AG04450 (cell line): ENCODE measurements around the gene LBR. TPM values are rescaled to one million over a fixed set of nuclear protein-coding genes. Genes with fewer than 3 reads are reported as not detected.

Experiments
- CTCF ChIA-PET: fragments of 300-600, 350-600 bp; formaldehyde crosslinking; extraction: SDS; loops from one replicate; lab custom pipeline; 2022; ENCODE audit warnings: antibody characterized with exemption, inconsistent platforms; lab: Charles Lee
- POLR2A ChIA-PET: fragments of 350-600 bp; formaldehyde crosslinking; extraction: SDS; loops from one replicate; lab custom pipeline; 2021; ENCODE audit warnings: antibody characterized with exemption, inconsistent platforms; lab: Yijun Ruan, JAX
- DNase-seq: peaks from one replicate; pipeline ENCODE4 v3.0.0-alpha.2; 2011; ENCODE audit warnings: low read depth, low spot score
- H3K27ac ChIP-seq: one replicate; pipeline ENCODE4 v1.5.1; 2012; ENCODE audit warnings: low read depth, low read length, control low read depth
- H3K27me3 ChIP-seq: one replicate; pipeline ENCODE4 v1.6.0; 2012; ENCODE audit warnings: low read length; ENCODE audit not compliant: control insufficient read depth, insufficient read depth
- H3K4me3 ChIP-seq: 2 replicates; pipeline ENCODE4 v1.5.1; 2011; ENCODE audit warnings: mild to moderate bottlenecking, low read depth, low read length, control low read depth
- H3K9me3 ChIP-seq: 2 replicates; pipeline ENCODE4 v1.5.1; 2012; ENCODE audit warnings: low read length; ENCODE audit not compliant: control insufficient read depth, insufficient read depth
- CTCF ChIP-seq: IDR thresholded peaks from 2 replicates; pipeline ENCODE4 v1.5.1; 2011; ENCODE audit warnings: low read depth, low read length, control low read depth, inconsistent platforms
- polyA minus RNA-seq: library from RNA; depleted of rRNA, polyadenylated mRNA; stranded (reverse); fragments of >200 nt; gene quantifications from 2 replicates; pipeline ENCODE4 v1.2.3, GENCODE V29; 2011; rRNA and poly(A)+ RNA removed
- polyA plus RNA-seq: library from polyadenylated mRNA; depleted of rRNA; stranded (reverse); fragments of >200 nt; gene quantifications from 2 replicates; pipeline ENCODE4 v1.2.3, GENCODE V29; 2011; rRNA removed

Gene LBR
- polyA plus RNA-seq: 35.9 and 44.5 TPM in 2 replicates
- 45.7 and 46.4 TPM in 2 replicates for polyA minus RNA-seq

- CTCF ChIA-PET: no interaction called here
- DNase-seq: no peak
- no peaks in the 10 kb centered on the region for H3K27me3 ChIP-seq
- H3K9me3 ChIP-seq: peaks cover 9% of the 10 kb centered on the region
- peak within 1 kb of the TSS; percentile 97 for H3K27ac ChIP-seq
- no peak for TF ChIP-seq CTCF
- H3K4me3 ChIP-seq: peak within 1 kb of the TSS; percentile 92
- POLR2A ChIA-PET: interaction anchor here (0.8 to 1.0 kb wide), 2 partner anchors 17 to 572 kb away, joined by 3 to 4 read pairs; partner anchors contain the start of gene SDE2
Measured at GRCh38 chr1:225427235-225428067, at the start of gene LBR. LBR (minus strand) TSS chr1:225428038; CDS start chr1:225424075, 3,963 bp downstream.

GRCh38 chr1:225477296-225477911 is 49.6 kb upstream of the LBR start:
- Histone ChIP-seq H3K9me3 (no peaks in the 10 kb centered on the region; the same call in 1 of the 2 replicates), H3K27ac (no peak overlapping the region), H3K27me3 (no peaks in the 10 kb centered on the region), H3K4me3 (no peak overlapping the region)
- TF ChIP-seq CTCF: no peak
- ChIA-PET POLR2A (no interaction called here), CTCF (interaction anchor here (1.0 to 5.6 kb wide), 4 partner anchors 293 to 510 kb away, joined by 5 to 102 read pairs (median 7); partner anchors contain the start of gene SRP9)
- no peak for DNase-seq

- Histone ChIP-seq H3K4me3 (no peak overlapping the region), H3K27me3 (no peaks in the 10 kb centered on the region), H3K9me3 (no peaks in the 10 kb centered on the region; the same call in 1 of the 2 replicates), H3K27ac (no peak overlapping the region)
- ChIA-PET CTCF (interaction anchor here (1.0 to 5.6 kb wide), 3 partner anchors 294 to 435 kb away, joined by 5 to 102 read pairs (median 9); partner anchors contain the start of gene SRP9), POLR2A (no interaction called here)
- no peak for TF ChIP-seq CTCF
- DNase-seq: no peak
Measured at GRCh38 chr1:225476538-225476988, 48.7 kb upstream of the LBR start.

GRCh38 chr1:225476100-225476511 is 48.3 kb upstream of the LBR start:
- CTCF ChIA-PET: interaction anchor here (0.6 to 5.6 kb wide), 12 partner anchors 294 to 1289 kb away, joined by 3 to 102 read pairs (median 9); partner anchors contain the start of genes SRP9 and TMEM63A
- no peaks in the 10 kb centered on the region; the same call in 1 of the 2 replicates for H3K9me3 ChIP-seq

More at GRCh38 chr1:225476100-225476511, 48.3 kb upstream of the LBR start:
- H3K27ac ChIP-seq: peak overlapping the region; percentile 12
- no peak for DNase-seq
- no peak for TF ChIP-seq CTCF
- H3K27me3 ChIP-seq: no peaks in the 10 kb centered on the region
- H3K4me3 ChIP-seq: no peak overlapping the region
- POLR2A ChIA-PET: no interaction called here
